ENCODE data around the gene THBS3. TPM values are rescaled to one million over a fixed set of nuclear protein-coding genes. Genes with fewer than 3 reads are reported as not detected.
"Not testable (repeated sequence)": the region's sequence is repeated elsewhere in the genome, so short reads cannot be mapped to it uniquely, and the experiment has no call there.

Gene THBS3
- total RNA-seq (2014; rRNA removed; shearing (Covaris generic)) = 4.1 and 4.5 TPM in 2 replicates

DNA sequence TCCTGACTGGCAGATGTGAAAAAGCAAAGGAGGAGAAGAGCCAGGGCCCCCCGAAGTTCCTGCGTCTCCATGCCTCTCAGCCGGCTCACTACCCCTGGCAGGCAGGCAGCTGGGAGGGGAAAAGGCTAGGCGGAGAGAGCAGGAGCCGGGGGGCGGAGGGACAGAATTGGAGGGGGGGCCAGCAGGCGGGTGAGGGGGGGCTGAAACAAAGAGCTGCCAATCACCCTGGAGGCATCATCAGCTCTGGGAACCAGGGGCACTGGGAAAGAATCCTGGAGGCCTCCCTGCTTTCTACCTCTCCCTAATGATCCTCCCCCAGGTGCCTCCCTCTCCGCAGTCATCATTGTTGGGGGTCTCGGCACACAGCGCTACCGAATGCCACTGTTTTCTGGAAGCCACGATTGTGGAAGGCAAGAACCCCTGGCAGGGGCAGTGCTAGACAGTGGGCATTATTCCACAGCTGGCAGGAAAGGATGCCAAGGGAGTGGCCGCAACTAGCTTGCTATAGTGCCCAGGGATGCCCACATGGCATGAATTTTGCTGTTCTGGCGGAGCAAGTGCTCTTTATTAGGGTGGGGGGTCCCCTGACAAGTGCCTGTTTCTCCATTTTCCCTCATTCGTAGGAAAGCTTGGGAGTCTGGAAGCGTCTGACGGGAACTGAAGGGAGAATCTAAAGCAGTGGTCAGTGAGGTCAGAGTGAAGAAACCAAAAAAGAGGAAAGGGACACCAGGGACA is at the start of gene THBS3:
TSS of gene THBS3 (minus strand) at position 92 of the 735 bp plus-strand sequence. CDS start at position 71, 21 bp downstream.
- peak within 1 kb of the TSS; percentile 85 for H3K27ac ChIP-seq
- H3K4me3 ChIP-seq = peak within 1 kb of the TSS; percentile 82
- DNase-seq = peak; percentile 37 to 39
- H3K36me3 ChIP-seq = no peaks in the 10 kb centered on the region
- H3K4me1 ChIP-seq = no peaks in the 10 kb centered on the region; the same call in none of the 2 replicates
- H3K27me3 ChIP-seq = no peaks in the 10 kb centered on the region
- no peaks in the 10 kb centered on the region for H3K9me3 ChIP-seq (replicated peaks)

DNA sequence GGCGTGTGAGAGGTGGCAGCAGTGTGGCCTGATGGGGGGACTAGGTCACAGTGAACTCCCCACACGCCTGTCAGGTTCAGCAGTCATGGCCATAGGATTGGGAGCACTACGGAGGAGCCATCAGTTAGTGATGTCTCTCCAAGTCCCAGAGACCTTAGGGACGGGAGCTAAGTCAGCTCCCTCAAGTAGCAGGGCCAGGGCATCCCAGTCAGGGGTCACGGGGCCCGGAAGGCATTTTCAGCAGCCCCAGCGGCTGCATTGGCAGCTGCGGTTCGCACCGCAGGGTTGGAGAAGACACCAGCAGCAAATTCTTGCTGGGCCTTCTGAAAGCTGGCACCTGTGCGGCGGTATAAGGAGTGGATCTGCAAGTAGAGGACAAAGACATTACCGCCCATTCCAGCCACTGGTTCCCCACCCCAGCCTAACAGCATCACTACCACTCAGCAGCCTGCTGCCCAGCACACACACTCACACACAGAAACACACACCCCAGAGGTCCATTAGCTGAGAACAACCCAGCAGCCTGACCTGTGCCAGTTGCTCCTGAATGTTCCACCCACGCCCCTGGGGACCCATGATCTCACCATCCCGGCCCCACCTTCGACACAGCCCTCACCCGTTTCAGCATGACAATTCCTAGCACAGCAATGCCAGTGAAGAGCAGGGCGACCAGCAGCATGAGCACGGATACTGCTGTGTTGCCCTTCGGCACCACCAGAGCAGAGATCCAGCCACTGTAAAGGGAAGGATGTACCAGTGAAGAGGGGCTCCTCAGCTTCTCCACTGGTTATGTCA is 48.6 kb upstream of the THBS3 start:
- Histone ChIP-seq H3K36me3 (no peaks in the 10 kb centered on the region), H3K4me1 (no peaks in the 10 kb centered on the region), H3K9me3 (replicated peaks) (no peaks in the 10 kb centered on the region), H3K27me3 (no peaks in the 10 kb centered on the region), H3K4me3 (peak overlapping the region; percentile 73), H3K27ac (no peak overlapping the region; the same call in 1 of the 2 replicates)
- DNase-seq = no peak

DNA sequence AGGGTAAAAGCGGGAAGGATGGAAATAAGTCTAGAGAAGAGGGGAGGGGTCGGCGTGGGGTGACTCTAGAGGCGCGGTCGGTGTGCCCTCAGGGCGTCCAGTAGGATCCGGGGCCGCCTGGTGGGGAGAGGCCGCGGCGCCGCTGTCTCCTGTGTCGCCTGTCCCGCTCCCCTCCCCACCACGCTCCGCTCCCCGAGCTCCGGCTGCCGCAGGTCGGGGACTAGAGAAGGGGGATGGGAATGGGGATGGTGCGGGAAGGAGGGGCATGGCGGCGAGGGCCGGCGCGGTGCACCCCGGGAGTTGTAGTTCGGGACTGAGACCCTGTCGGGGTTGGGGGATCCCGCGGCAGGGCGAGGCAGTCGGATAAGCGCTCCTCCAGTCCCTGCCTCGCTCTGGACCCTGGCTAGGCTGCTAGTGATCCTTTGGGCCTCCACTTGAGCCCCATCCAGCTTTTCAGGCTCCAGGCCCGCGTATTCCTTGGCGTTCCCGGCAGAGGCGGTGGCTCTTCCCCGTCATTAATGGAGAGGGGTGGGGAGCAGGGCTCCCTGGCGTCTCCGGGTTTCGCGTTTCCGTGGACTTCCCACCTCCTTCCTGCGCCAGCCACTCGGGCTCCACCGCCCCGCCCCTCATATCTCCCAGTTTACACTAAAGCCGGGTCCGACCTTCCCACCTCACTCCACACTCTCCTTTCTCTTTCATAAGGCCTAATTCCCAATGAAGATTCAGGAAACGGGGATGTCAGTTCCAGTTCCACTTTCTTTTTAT is 47.7 kb upstream of the THBS3 start, which contains the start of gene ENTREP3:
TSS of gene ENTREP3 (minus strand) at position 241 of the 765 bp plus-strand sequence. CDS start 606 bp downstream, outside the sequence.
- DNase-seq = peak; percentile 92 to 94
- peak within 1 kb of the TSS; percentile 73 for H3K4me3 ChIP-seq
- no peaks in the 10 kb centered on the region for H3K27me3 ChIP-seq
- H3K27ac ChIP-seq = peak within 1 kb of the TSS; percentile 59
- H3K4me1 ChIP-seq = no peaks in the 10 kb centered on the region
- H3K36me3 ChIP-seq = no peaks in the 10 kb centered on the region
- no peaks in the 10 kb centered on the region for H3K9me3 ChIP-seq (replicated peaks)

GRCh38 chr1:155254714-155255242 is 47.1 kb upstream of the THBS3 start:
- no peaks in the 10 kb centered on the region for H3K9me3 ChIP-seq (replicated peaks)
- H3K36me3 ChIP-seq = no peaks in the 10 kb centered on the region
- peak overlapping the region; percentile 73 for H3K4me3 ChIP-seq
- no peaks in the 10 kb centered on the region for H3K4me1 ChIP-seq
- peak; percentile 33 to 39 for DNase-seq
- H3K27me3 ChIP-seq = no peaks in the 10 kb centered on the region
- peak overlapping the region; percentile 59 for H3K27ac ChIP-seq

- Histone ChIP-seq H3K4me1 (no peaks in the 10 kb centered on the region), H3K27ac (no peak overlapping the region), H3K9me3 (replicated peaks) (no peaks in the 10 kb centered on the region), H3K36me3 (no peaks in the 10 kb centered on the region), H3K27me3 (no peaks in the 10 kb centered on the region), H3K4me3 (peak overlapping the region; percentile 73)
- no peak for DNase-seq
These were observed 46.6 kb upstream of the THBS3 start for GRCh38 chr1:155254228-155254713.

DNA sequence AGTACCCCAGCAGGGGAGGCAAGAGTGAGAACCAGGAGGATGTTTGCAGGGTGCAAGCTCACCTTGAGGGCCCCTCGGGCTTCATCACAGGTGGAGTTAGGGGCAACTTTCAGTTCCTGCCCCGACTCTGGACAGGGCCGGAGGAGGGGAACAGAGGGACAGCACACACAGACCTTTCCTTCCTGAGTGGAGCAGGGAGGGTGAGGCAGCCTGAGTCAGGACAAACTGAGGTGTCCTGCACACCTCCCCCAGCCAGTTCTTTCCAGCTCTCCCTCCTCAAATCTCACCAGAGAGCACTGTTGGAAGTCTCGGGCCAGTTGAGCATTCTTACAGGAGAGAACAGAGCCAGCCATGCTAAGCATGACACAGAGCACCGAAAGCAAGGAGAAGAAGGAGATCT is 46.1 kb upstream of the THBS3 start:
- H3K27me3 ChIP-seq = no peaks in the 10 kb centered on the region
- DNase-seq = no peak
- H3K27ac ChIP-seq = no peak overlapping the region
- H3K36me3 ChIP-seq = no peaks in the 10 kb centered on the region
- no peak overlapping the region for H3K4me3 ChIP-seq
- H3K9me3 ChIP-seq (replicated peaks) = no peaks in the 10 kb centered on the region
- no peaks in the 10 kb centered on the region for H3K4me1 ChIP-seq

DNA sequence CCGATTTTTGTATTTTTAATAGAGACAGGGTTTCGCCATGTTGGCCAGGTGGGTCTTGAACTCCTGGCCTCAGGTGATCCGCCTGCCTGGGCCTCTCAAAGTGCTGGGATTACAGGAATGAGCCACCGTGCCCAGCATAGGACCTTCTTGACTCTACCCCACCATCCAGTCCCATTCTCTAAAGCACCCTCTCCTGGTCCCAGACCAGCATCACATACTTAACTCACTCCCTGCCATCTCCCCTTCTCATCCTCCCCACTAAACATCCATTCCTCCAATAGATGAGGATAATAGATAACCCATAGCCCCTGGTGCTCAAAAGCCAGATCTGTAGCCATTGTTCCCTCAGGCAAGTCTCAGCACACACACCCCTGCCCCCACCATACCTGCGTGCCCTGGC is 45.5 kb upstream of the THBS3 start:
- Histone ChIP-seq H3K27me3 (no peaks in the 10 kb centered on the region), H3K4me1 (no peaks in the 10 kb centered on the region), H3K4me3 (no peak overlapping the region), H3K9me3 (replicated peaks) (no peaks in the 10 kb centered on the region), H3K27ac (no peak overlapping the region), H3K36me3 (no peaks in the 10 kb centered on the region)
- DNase-seq = no peak

DNA sequence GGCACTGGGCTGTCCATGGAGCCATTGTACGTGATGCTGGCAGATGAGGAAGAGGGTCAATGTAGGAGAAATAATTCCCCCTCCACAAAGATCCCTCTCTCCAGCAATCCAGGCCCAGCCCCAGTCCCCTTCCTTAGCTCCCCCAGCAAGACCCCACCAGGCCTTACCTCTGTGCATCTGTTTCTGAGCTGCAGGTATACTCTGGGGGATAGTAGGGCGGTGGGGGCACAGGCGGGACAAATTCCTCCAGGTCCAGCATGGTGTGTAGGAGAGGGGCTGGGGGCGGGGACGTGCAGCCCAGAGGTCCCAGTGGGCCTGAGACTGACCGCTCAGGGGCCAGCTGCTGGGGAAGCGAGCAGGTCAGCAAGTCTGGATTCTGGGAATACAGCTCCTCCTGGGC is 43.9 kb upstream of the THBS3 start:
- no peaks in the 10 kb centered on the region for H3K36me3 ChIP-seq
- no peaks in the 10 kb centered on the region for H3K9me3 ChIP-seq (replicated peaks)
- DNase-seq = no peak
- H3K4me3 ChIP-seq = no peak overlapping the region
- no peak overlapping the region for H3K27ac ChIP-seq
- no peaks in the 10 kb centered on the region for H3K4me1 ChIP-seq
- no peaks in the 10 kb centered on the region for H3K27me3 ChIP-seq

DNA sequence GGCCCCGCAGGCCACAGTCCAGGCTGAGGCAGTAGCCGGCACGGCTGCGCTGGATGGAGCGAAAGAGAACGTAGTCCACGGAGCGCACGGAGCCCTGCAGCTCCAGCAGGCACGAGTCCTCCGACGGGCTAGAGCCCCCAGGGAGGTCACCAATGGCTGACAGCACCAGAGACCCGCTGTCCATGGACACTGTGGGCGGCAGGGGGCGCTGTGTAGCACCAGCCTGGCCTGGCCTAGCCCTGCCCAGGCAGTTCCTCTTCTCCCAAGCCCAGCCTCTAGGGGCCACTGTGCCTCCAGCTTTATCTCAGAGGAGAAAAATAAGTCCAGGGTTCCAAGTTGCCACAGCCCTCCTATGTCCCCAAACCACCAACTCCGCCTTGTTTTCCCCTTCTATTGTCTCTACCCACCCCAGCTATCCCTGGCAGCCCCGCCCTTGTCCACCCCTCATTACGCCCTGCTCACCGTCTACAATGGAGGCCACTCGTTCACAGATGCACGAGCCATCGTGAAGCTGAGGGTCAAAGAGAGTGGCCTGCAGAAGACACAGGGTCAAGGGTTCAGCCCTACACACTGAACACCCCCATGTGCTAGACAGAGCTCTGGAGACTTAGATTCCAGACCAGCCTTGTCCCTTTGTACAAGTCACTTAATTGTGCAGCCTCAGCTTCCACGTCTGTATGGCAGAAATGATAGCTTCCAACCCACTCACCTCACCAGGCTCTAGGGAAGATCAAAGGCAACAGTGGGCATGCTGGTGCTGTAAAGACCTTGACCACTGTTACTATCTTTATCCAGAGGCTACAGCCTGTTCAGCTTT is 43.1 kb upstream of the THBS3 start:
- no peak overlapping the region for H3K27ac ChIP-seq
- no peaks in the 10 kb centered on the region for H3K9me3 ChIP-seq (replicated peaks)
- H3K4me3 ChIP-seq = no peak overlapping the region
- H3K27me3 ChIP-seq = no peaks in the 10 kb centered on the region
- no peaks in the 10 kb centered on the region for H3K36me3 ChIP-seq
- no peaks in the 10 kb centered on the region for H3K4me1 ChIP-seq
- DNase-seq = peak; percentile 93 to 95

GRCh38 chr1:155250246-155250632 is 42.5 kb upstream of the THBS3 start:
- Histone ChIP-seq H3K27ac (no peak overlapping the region), H3K36me3 (no peaks in the 10 kb centered on the region), H3K4me1 (peaks cover 1% of the 10 kb centered on the region; the same call in 1 of the 2 replicates), H3K4me3 (no peak overlapping the region), H3K9me3 (replicated peaks) (no peaks in the 10 kb centered on the region), H3K27me3 (no peaks in the 10 kb centered on the region)
- no peak for DNase-seq

- no peak overlapping the region for H3K27ac ChIP-seq
- no peaks in the 10 kb centered on the region for H3K36me3 ChIP-seq
- H3K4me1 ChIP-seq = peaks cover 4% of the 10 kb centered on the region; the same call in 1 of the 2 replicates
- no peaks in the 10 kb centered on the region for H3K27me3 ChIP-seq
- no peak overlapping the region for H3K4me3 ChIP-seq
- DNase-seq = no peak
- no peaks in the 10 kb centered on the region for H3K9me3 ChIP-seq (replicated peaks)
These were observed 40.2 kb upstream of the THBS3 start for GRCh38 chr1:155247667-155248553.

DNA sequence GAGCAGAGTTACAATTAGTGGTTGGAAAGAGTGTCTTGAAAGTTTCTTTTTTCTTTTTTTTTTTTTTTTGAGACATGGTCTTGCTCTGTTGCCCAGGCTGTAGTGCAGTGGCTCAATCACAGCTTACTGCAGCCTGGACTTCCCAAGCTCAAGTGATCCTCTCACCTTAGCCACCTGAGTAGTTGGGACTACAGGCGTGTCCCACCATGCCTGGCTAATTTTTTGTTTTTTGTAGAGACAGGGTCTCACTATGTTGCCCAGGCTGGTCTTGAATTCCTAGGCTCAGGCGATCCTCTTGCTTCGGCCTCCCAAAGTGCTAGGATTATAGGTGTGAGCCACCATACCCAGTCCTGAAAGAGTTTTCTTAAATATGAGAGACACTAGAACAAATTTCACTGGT is 39.1 kb upstream of the THBS3 start:
- not testable (repeated sequence) for H3K36me3 ChIP-seq; H3K9me3 ChIP-seq (replicated peaks); DNase-seq; H3K4me3 ChIP-seq; H3K27me3 ChIP-seq; H3K4me1 ChIP-seq; H3K27ac ChIP-seq

DNA sequence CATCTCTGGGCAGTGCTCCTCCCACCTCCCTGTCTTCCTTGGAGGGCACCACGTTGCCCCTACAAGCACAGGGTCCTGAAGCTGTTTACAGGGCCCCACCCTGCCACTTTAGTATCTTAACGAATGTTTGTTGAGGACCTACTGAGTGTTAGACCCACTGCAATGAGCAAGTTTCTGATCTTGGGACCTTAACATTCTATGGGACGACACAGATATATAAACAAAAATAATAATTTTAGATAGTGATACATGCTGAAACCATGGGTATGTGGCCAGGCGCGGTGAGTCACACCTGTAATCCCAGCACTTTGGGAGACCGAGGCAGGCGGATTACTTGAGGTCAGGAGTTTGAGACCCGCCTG is 37.4 kb upstream of the THBS3 start:
- Histone ChIP-seq H3K4me3 (peak overlapping the region; percentile 68), H3K4me1 (peaks cover 9% of the 10 kb centered on the region; the same call in 1 of the 2 replicates), H3K27me3 (no peaks in the 10 kb centered on the region), H3K27ac (peak overlapping the region; percentile 89), H3K36me3 (no peaks in the 10 kb centered on the region), H3K9me3 (replicated peaks) (no peaks in the 10 kb centered on the region)
- no peak for DNase-seq

Measured in SJCRH30 (cell line).